ENCODE measurements around the gene SGPP2.
"Not testable (repeated sequence)": the region's sequence is repeated elsewhere in the genome, so short reads cannot be mapped to it uniquely, and the experiment has no call there.

Gene SGPP2

GRCh38 chr2:222427646-222428301 is 3.4 kb downstream of the SGPP2 start:
- Histone ChIP-seq H3K4me3 (no peak overlapping the region), H3K27ac (no peak overlapping the region)
- no peak for TF ChIP-seq CTCF (IDR thresholded peaks at IDR 0.05)
- DNase-seq (ENCODE audit: low spot score) = no peak

- Histone ChIP-seq H3K4me3 (no peak overlapping the region), H3K27ac (no peak overlapping the region)
- TF ChIP-seq CTCF (IDR thresholded peaks at IDR 0.05) = no peak
- no peak for DNase-seq (ENCODE audit: low spot score)
These were observed 5.7 kb downstream of the SGPP2 start for GRCh38 chr2:222430071-222430470.

GRCh38 chr2:222430681-222431080 is 6.3 kb downstream of the SGPP2 start:
- no peak for DNase-seq (ENCODE audit: low spot score)
- Histone ChIP-seq H3K27ac (no peak overlapping the region), H3K4me3 (no peak overlapping the region)
- no peak for TF ChIP-seq CTCF (IDR thresholded peaks at IDR 0.05)

GRCh38 chr2:222431869-222432268 is 7.5 kb downstream of the SGPP2 start:
- no peak for TF ChIP-seq CTCF (IDR thresholded peaks at IDR 0.05)
- no peak overlapping the region for H3K27ac ChIP-seq
- no peak for DNase-seq (ENCODE audit: low spot score)
- H3K4me3 ChIP-seq = no peak overlapping the region

- no peak for DNase-seq (ENCODE audit: low spot score)
- TF ChIP-seq CTCF (IDR thresholded peaks at IDR 0.05) = no peak
- H3K4me3 ChIP-seq = no peak overlapping the region
- no peak overlapping the region for H3K27ac ChIP-seq
These were observed 9.2 kb downstream of the SGPP2 start for GRCh38 chr2:222433332-222434173.

- TF ChIP-seq CTCF (IDR thresholded peaks at IDR 0.05) = no peak
- no peak overlapping the region for H3K27ac ChIP-seq
- no peak overlapping the region for H3K4me3 ChIP-seq
- DNase-seq (ENCODE audit: low spot score) = no peak
These were observed 9.9 kb downstream of the SGPP2 start for GRCh38 chr2:222434204-222434603.

- not testable (repeated sequence) for DNase-seq (ENCODE audit: low spot score); H3K27ac ChIP-seq; H3K4me3 ChIP-seq
These were observed 11.2 kb downstream of the SGPP2 start for GRCh38 chr2:222435400-222436039.
